Mesenchymal stem cell (in vitro differentiated cells and primary cell): Measurements from ENCODE around the gene SAA1.
A peak's percentile ranks its signal among the peaks of the same experiment; 100 is the strongest.

ENCODE experiments used
- DNase-seq: peaks from one replicate; pipeline ENCODE4 v3.0.0-alpha.2; 2013
- H2AFZ ChIP-seq: one replicate; pipeline ENCODE4 v1.6.1; 2013; ENCODE audit warnings: low read depth, mild to moderate bottlenecking, control low read depth, inconsistent platforms, low read length, moderate library complexity
- H2AK5ac ChIP-seq: 2 replicates; pipeline ENCODE4 v1.6.1; 2013; ENCODE audit warnings: low read length, moderate library complexity, mild to moderate bottlenecking, inconsistent platforms; ENCODE audit not compliant: severe bottlenecking
- H2BK120ac ChIP-seq: one replicate; pipeline ENCODE4 v1.6.1; 2013; ENCODE audit warnings: low read depth, mild to moderate bottlenecking, inconsistent platforms, low read length, moderate library complexity
- H2BK12ac ChIP-seq, 2 experiments: one replicate each; pipeline ENCODE4 v1.6.1; 2013; ENCODE audit warnings: inconsistent platforms in 2 of 2, low read length in 2 of 2, mild to moderate bottlenecking in 2 of 2, moderate library complexity in 2 of 2, control low read depth in 1 of 2
- H2BK15ac ChIP-seq: one replicate; pipeline ENCODE4 v1.6.1; 2013; ENCODE audit warnings: mild to moderate bottlenecking, low read depth, inconsistent platforms; ENCODE audit not compliant: poor library complexity, severe bottlenecking
- H2BK5ac ChIP-seq: 2 replicates; pipeline ENCODE4 v1.6.1; 2013; ENCODE audit warnings: low read depth, mild to moderate bottlenecking, low read length, control low read depth, inconsistent platforms; ENCODE audit not compliant: poor library complexity, severe bottlenecking
- H3K14ac ChIP-seq, 2 experiments: one replicate each; pipeline ENCODE4 v1.6.1; 2013; ENCODE audit warnings: inconsistent platforms in 2 of 2, low read length in 2 of 2, control low read depth in 1 of 2, mild to moderate bottlenecking in 1 of 2, moderate library complexity in 1 of 2
- H3K18ac ChIP-seq, 2 experiments: one replicate each; pipeline ENCODE4 v1.6.1; 2013; ENCODE audit warnings: inconsistent platforms in 2 of 2, low read length in 2 of 2, control low read depth in 1 of 2, low read depth in 1 of 2, mild to moderate bottlenecking in 1 of 2
- H3K23ac ChIP-seq, 2 experiments: one replicate each; pipeline ENCODE4 v1.6.1; 2013; ENCODE audit warnings: inconsistent platforms in 2 of 2, low read length in 2 of 2, mild to moderate bottlenecking in 2 of 2, moderate library complexity in 2 of 2, control low read depth in 1 of 2
- H3K27ac ChIP-seq: 2 replicates; pipeline ENCODE4 v1.5.1; 2013; ENCODE audit warnings: mild to moderate bottlenecking, moderate library complexity, low read length, control low read depth, inconsistent platforms; ENCODE audit not compliant: poor library complexity, severe bottlenecking
- H3K27me3 ChIP-seq, 2 experiments: 2 replicates each; pipeline versions ENCODE4 v1.6.1 to v1.7.0; 2013; ENCODE audit warnings: low read length in 2 of 2, mild to moderate bottlenecking in 2 of 2, moderate library complexity in 2 of 2, control low read depth in 1 of 2, inconsistent platforms in 1 of 2; ENCODE audit not compliant: control insufficient read depth in 1 of 2, insufficient read depth in 1 of 2
- H3K36me3 ChIP-seq, 2 experiments: 2 replicates each; pipeline versions ENCODE4 v1.6.1 to v1.7.0; 2013; ENCODE audit warnings: low read length in 2 of 2, control low read depth in 1 of 2, inconsistent platforms in 1 of 2, low read depth in 1 of 2, mild to moderate bottlenecking in 1 of 2; ENCODE audit not compliant: insufficient read depth in 2 of 2, control insufficient read depth in 1 of 2
- H3K4ac ChIP-seq, 2 experiments: one replicate each; pipeline ENCODE4 v1.6.1; 2013; ENCODE audit warnings: inconsistent platforms in 2 of 2, low read length in 2 of 2, mild to moderate bottlenecking in 2 of 2, moderate library complexity in 2 of 2, control low read depth in 1 of 2, low read depth in 1 of 2
- H3K4me1 ChIP-seq: 2 replicates; pipeline ENCODE4 v1.6.1; 2013; ENCODE audit warnings: low read depth, low read length, control low read depth; ENCODE audit not compliant: control insufficient read depth, insufficient read depth
- H3K4me2 ChIP-seq: 2 replicates; pipeline ENCODE4 v1.6.1; 2013; ENCODE audit warnings: low read length, mild to moderate bottlenecking, inconsistent platforms; ENCODE audit not compliant: poor library complexity, severe bottlenecking
- H3K4me3 ChIP-seq, 2 experiments: 2 replicates each; pipeline versions ENCODE4 v1.5.1 to v1.7.0; 2013; ENCODE audit warnings: low read length in 2 of 2, mild to moderate bottlenecking in 2 of 2, control low read depth in 1 of 2, low read depth in 1 of 2; ENCODE audit not compliant: insufficient read depth in 1 of 2
- H3K79me1 ChIP-seq: replicated peaks from 2 replicates; pipeline ENCODE4 v1.6.1; 2013; ENCODE audit warnings: mild to moderate bottlenecking, control low read depth, low read length, inconsistent platforms; ENCODE audit not compliant: poor library complexity, severe bottlenecking
- H3K9ac ChIP-seq: 2 replicates; pipeline ENCODE4 v1.7.0; 2013; ENCODE audit warnings: mild to moderate bottlenecking, low read length, moderate library complexity
- H3K9me3 ChIP-seq: 2 replicates; pipeline ENCODE4 v1.7.0; 2013; ENCODE audit warnings: mild to moderate bottlenecking, low read length; ENCODE audit not compliant: control insufficient read depth
- H4K8ac ChIP-seq: one replicate; pipeline ENCODE4 v1.6.1; 2013; ENCODE audit warnings: inconsistent platforms, mild to moderate bottlenecking, low read length, moderate library complexity
- H4K91ac ChIP-seq: one replicate; pipeline ENCODE4 v1.6.1; 2013; ENCODE audit warnings: mild to moderate bottlenecking, low read length, inconsistent platforms
- WGBS: methylation state at CpG from one replicate; pipeline ENCODE4 v1.1.7; 2013; ENCODE audit warnings: mixed read lengths; 5-methylcytosine and 5-hydroxymethylcytosine counted together

Gene SAA1

DNA sequence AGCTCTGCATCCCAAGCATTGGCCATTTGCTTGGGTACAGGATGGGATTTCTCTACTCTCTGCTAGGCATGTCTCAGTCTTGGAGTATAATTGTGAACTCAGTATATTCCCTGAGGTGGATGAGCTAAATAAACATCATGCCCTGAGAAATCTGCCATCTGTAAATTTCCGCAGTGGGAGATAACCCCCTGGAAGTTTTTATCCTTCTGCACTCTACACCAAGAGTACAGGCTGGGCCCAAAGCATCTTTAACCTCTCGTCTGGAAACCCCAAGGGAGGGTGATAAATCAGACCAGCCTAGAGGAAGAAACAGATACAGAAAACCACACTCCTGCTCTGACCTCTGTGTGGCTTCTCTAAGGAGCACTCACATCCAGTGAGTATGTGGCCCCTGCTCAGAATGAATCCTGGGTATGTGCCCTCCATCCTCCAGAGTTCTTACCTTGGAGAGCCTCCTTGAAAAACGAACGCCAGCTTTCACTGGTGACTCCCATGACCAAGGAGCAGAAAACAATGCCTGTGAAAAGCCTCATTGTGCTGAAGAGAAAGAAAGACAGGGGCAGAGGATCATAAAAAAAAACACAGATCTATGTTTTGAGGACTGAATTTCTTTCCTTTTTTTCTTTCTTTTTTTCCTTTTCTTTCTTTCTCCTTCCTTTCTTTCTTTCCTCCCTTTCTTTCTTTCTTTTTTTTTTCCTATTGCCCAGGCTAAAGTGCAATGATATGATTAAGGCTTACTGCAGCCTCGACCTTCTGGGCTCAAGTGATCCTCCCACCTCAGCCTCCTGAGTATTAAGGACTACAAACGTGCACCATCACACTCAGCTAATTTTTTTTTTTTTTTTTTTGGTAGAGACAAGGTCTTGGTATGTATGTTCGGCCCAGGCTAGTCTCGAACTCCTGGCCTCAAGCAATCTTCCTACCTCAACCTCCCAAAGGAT, 30.4 kb upstream of the SAA1 start:
- Histone ChIP-seq H2BK120ac (no peak overlapping the region), H2BK5ac (no peak overlapping the region), H3K23ac (no peak overlapping the region), H3K4me3 (no peak overlapping the region), H3K36me3 (no peaks in the 10 kb centered on the region), H2AK5ac (no peak overlapping the region), H3K18ac (no peak overlapping the region), H4K91ac (no peak overlapping the region), H3K9me3 (no peaks in the 10 kb centered on the region), H3K4ac (no peak overlapping the region), H3K14ac (no peak overlapping the region), H3K4me2 (no peak overlapping the region), H3K4me1 (no peaks in the 10 kb centered on the region), H3K9ac (no peak overlapping the region), H3K27ac (no peak overlapping the region), H2BK12ac (no peak overlapping the region), H4K8ac (no peak overlapping the region), H3K79me1 (no peaks in the 10 kb centered on the region), H2AFZ (no peak overlapping the region), H2BK15ac (no peak overlapping the region), H3K27me3 (peaks cover 21 to 38% of the 10 kb centered on the region in 2 experiments)
- DNase-seq = no peak
- 45% methylated on average over 5 of the region's 8 CpGs for WGBS

DNA sequence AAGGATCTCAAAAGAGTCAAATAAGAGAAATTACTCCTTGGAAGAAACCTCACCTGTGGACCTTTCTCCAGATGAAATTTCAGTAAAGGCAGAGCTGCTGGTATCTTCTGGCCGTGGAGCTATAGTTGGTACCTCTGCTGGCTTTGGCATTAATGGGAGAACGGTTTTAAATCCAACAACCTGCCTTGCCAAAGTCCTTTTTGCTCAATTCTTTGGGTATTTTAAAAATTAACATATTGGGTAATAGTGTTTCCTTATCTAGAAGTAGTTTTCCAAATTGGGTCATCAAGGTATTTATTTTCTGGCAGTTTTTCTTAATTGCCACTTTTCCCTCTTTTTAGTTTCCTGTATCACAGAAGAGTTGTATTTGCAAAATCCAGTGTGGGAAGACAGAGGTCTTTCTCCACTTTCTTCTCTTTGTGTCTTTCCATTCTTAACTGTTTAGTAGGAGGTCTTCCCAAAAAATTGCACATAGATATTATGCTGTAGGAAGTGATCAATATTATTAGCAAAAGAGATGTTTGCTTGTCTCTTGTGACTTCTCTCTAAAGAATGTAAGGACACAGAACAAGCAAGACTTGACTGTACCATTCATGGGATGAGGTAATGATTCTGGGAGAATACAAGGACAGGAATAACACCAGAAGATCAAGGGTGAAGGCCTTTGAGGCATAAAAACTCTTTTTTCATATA, 29.3 kb upstream of the SAA1 start, which contains the start of gene SAA4:
Gene SAA4 (minus strand): TSS at position 139 of the 693 bp plus-strand sequence. CDS start 876 bp downstream, outside the sequence.
- Histone ChIP-seq H2AFZ (no peak within 1 kb of the TSS), H3K18ac (no peak within 1 kb of the TSS), H2BK15ac (no peak within 1 kb of the TSS), H3K27me3 (peaks cover 21 to 32% of the 10 kb centered on the region in 2 experiments), H2BK120ac (no peak within 1 kb of the TSS), H3K14ac (no peak within 1 kb of the TSS), H3K4me1 (no peaks in the 10 kb centered on the region), H3K36me3 (no peaks in the 10 kb centered on the region), H4K8ac (no peak within 1 kb of the TSS), H3K27ac (no peak within 1 kb of the TSS), H3K4ac (no peak within 1 kb of the TSS), H3K79me1 (no peaks in the 10 kb centered on the region), H2AK5ac (no peak within 1 kb of the TSS), H3K4me3 (no peak within 1 kb of the TSS), H3K9ac (no peak within 1 kb of the TSS), H4K91ac (no peak within 1 kb of the TSS), H2BK12ac (no peak within 1 kb of the TSS), H3K23ac (no peak within 1 kb of the TSS), H3K4me2 (no peak within 1 kb of the TSS), H3K9me3 (no peaks in the 10 kb centered on the region), H2BK5ac (no peak within 1 kb of the TSS)
- 64% methylated on average over 1 of the region's 2 CpGs for WGBS
- no peak for DNase-seq

DNA sequence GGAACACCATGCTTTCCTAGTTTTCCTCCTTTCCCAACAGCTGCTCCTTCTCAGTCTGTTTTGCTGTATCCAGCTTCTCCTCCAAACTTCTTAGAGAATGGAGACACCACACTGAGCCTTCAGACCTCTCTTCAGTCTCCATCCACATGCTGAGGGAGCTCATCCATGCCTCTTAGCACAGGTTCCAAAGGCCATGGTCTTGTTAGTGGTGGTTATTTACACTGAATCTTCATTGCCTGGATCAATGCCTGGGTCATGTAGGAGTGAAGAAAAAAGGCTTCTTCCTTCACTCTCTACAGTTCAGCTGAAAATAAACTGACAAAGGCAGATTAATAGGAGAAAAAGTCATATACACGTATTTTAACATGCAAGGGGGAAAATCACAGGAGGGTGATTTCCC, 26.4 kb upstream of the SAA1 start:
- H3K14ac ChIP-seq = no peak overlapping the region
- H3K18ac ChIP-seq = no peak overlapping the region
- H2AFZ ChIP-seq = no peak overlapping the region
- DNase-seq = no peak
- H2AK5ac ChIP-seq = no peak overlapping the region
- no peak overlapping the region for H3K4me3 ChIP-seq
- no peaks in the 10 kb centered on the region for H3K79me1 ChIP-seq
- H2BK120ac ChIP-seq = no peak overlapping the region
- H4K91ac ChIP-seq = no peak overlapping the region
- H3K23ac ChIP-seq = no peak overlapping the region
- no peak overlapping the region for H2BK15ac ChIP-seq
- H3K27me3 ChIP-seq = peaks cover 18 to 21% of the 10 kb centered on the region in 2 experiments
- 85% methylated on average over 1 of the region's 1 CpG for WGBS
- no peak overlapping the region for H3K4ac ChIP-seq
- no peak overlapping the region for H3K9ac ChIP-seq
- H3K36me3 ChIP-seq = no peaks in the 10 kb centered on the region
- no peak overlapping the region for H2BK12ac ChIP-seq
- H3K4me2 ChIP-seq = no peak overlapping the region
- H4K8ac ChIP-seq = no peak overlapping the region
- no peak overlapping the region for H2BK5ac ChIP-seq
- H3K27ac ChIP-seq = no peak overlapping the region
- H3K4me1 ChIP-seq = no peaks in the 10 kb centered on the region
- H3K9me3 ChIP-seq = no peaks in the 10 kb centered on the region

DNA sequence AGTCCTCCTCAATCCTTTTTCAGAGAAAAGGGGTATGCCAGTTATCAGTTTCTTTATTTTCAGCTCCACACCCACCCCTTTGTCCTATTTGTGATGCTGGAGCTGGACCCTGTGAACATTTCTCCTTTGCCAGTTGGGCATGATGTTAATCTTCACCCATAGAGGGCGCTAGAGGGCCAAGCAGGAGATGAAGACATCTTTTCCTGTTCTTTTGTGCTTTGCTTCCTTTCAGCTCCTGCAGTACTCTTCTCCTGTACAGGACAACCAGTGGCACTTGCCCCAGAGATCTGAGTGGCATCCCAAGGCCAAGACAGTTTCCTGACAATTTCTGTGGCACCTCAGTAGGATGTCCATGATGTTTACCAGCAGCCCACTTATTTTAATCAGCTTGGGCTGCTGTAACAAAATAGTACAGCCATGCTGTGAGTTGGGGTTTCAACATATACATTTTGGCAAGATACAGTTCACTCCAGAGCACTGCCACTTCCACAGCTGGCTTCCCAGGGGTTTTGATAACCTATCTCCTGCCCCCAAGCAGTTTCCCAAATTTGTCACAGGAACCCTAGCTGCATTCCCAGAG, 22.2 kb upstream of the SAA1 start:
- H3K27ac ChIP-seq = no peak overlapping the region
- H4K8ac ChIP-seq = no peak overlapping the region
- no peaks in the 10 kb centered on the region for H3K9me3 ChIP-seq

More for the DNA sequence above, 22.2 kb upstream of the SAA1 start:
- no peaks in the 10 kb centered on the region for H3K36me3 ChIP-seq
- H3K23ac ChIP-seq = no peak overlapping the region
- no peak overlapping the region for H3K4ac ChIP-seq
- H3K4me2 ChIP-seq = no peak overlapping the region
- H3K18ac ChIP-seq = no peak overlapping the region
- no peak overlapping the region for H2BK120ac ChIP-seq
- peak; percentile 63 for DNase-seq
- no peak overlapping the region for H3K9ac ChIP-seq
- H3K79me1 ChIP-seq = no peaks in the 10 kb centered on the region
- H2BK15ac ChIP-seq = no peak overlapping the region
- no peak overlapping the region for H3K4me3 ChIP-seq
- no peak overlapping the region for H2AK5ac ChIP-seq
- no peak overlapping the region for H4K91ac ChIP-seq
- no peak overlapping the region for H2BK12ac ChIP-seq
- H2AFZ ChIP-seq = no peak overlapping the region
- H3K4me1 ChIP-seq = peaks cover 6% of the 10 kb centered on the region
- H2BK5ac ChIP-seq = no peak overlapping the region
- H3K27me3 ChIP-seq = peaks cover 6 to 17% of the 10 kb centered on the region in 2 experiments
- 0% methylated on average over 1 of the region's 1 CpG for WGBS
- no peak overlapping the region for H3K14ac ChIP-seq
